Middle frontal gyrus (tissue), 1 donor: ENCODE data around the gene ZNF445.
"Not testable (repeated sequence)": the region's sequence is repeated elsewhere in the genome, so short reads cannot be mapped to it uniquely, and the experiment has no call there.

Experiments used
- DNase-seq: peaks from one replicate; pipeline ENCODE4 v3.0.0-alpha.2; 2015; ENCODE audit warnings: low spot score; ENCODE audit errors: extremely low spot score

Gene ZNF445

GRCh38 chr3:44400771-44401170 is 76.7 kb downstream of the ZNF445 start:
- DNase-seq, result no peak

- no peak for DNase-seq
Measured at GRCh38 chr3:44398853-44399252, 78.6 kb downstream of the ZNF445 start.

DNA sequence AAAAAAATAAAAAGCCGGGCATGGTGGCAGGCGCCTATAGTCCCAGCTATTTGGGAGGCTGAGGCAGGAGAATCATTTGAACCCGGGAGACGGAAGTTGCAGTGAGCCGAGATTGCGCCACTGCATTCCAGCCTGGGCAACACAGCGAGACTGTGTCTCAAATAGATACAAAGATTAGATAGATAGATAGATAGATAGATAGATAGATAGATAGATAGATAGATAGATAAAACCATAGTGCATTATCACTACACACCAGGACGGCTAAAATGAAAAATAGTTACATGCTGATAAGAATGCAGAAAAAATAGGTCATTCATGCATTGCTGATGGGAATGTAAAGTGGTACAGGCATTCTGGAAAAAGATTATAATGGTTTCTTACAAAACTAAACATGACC is 79.2 kb downstream of the ZNF445 start:
- DNase-seq, result not testable (repeated sequence)

- no peak for DNase-seq
Measured at GRCh38 chr3:44396200-44397171, 81.0 kb downstream of the ZNF445 start.

- no peak for DNase-seq
Measured at GRCh38 chr3:44395714-44396113, 81.8 kb downstream of the ZNF445 start.

DNA sequence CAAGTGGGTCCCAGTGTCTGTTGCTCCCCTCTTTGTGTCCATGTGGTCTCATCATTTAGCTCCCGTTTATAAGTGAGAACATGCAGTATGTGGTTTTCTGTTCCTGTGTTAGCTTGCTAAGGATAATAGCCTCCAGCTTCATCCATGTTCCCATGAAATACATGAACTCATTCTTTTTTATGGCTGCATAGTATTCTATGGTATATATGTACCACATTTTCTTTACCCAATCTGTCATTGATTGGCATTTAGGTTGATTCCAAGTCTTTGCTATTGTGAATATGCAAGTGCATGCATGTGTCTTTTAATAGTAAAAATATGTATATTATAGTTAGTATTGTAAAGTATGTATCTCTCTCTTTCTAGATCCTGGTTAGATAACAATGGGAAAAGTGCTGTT is 85.0 kb downstream of the ZNF445 start:
- DNase-seq, result no peak

GRCh38 chr3:44387404-44387803 is 90.1 kb downstream of the ZNF445 start:
- DNase-seq, result no peak
